Cardiac fibroblast (primary cell): ENCODE data around the gene CYSRT1.

Experiments used
- DNase-seq, 2 donors: peaks; one replicate each; pipeline versions ENCODE4 v3.0.0 to v3.0.0-alpha.2; 2010; ENCODE audit warnings: low read depth in 2 of 2
- H3K4me3 ChIP-seq, 2 donors: replicated peaks in 1 of 2; 1 replicate in 1 of 2; 2 replicates in 1 of 2; pipeline ENCODE4 v1.5.1; 2011; ENCODE audit warnings: low read depth in 2 of 2, low read length in 2 of 2, mild to moderate bottlenecking in 2 of 2, moderate library complexity in 1 of 2
- CTCF ChIP-seq: IDR thresholded peaks from one replicate; pipeline ENCODE4 v1.5.1; 2011; ENCODE audit warnings: low read depth, mild to moderate bottlenecking, low read length, inconsistent platforms

The CYSRT1 gene

DNA sequence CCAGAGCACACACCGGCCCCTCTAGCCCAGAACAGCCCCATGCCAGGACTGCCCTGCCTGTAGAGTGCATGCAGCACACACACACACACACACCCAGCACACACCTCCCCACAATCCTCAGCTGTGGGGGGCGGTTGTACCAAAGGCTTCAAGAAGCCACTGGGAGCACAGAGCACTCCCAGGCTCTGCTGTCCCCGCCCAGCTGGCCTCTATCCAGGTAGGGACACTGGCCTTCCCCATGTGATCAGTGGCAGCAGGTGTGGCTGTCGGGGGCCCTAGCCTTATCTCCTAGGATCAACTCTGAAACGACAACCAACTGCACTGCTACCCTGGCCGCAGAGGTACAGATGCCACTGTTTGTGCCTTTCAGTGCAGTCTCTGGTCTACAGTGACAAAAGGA is 38.6 kb upstream of the CYSRT1 start:
- DNase-seq: no peak
- no peak overlapping the region for H3K4me3 ChIP-seq
- no peak for TF ChIP-seq CTCF

DNA sequence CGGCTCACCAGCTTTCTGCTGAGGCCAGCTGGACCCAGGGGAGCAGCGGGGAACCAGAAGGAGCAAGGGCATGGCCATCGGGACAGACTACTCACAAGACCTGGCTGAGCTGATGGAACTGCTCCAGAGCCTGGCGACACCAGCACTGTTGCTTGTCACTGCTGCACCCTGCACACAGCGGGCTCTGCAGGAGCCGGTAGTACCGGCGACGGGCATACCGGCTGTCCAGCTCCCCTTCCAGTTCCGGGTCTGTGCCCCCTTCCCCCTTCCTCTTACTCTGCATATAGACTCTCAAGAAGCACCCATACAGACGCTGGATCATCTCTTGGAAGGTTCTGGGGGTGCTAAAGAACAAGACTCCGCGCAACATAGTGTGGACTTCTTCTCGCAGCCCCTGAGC is 37.6 kb upstream of the CYSRT1 start:
- no peak for DNase-seq
- TF ChIP-seq CTCF: no peak
- H3K4me3 ChIP-seq: peak overlapping the region; percentile 95 to 99

GRCh38 chr9:137188086-137188489 is 36.9 kb upstream of the CYSRT1 start:
- no peak for DNase-seq
- no peak for TF ChIP-seq CTCF
- peak overlapping the region; percentile 95 to 99 for H3K4me3 ChIP-seq

- peak within 1 kb of the TSS; percentile 95 to 99 for H3K4me3 ChIP-seq
- peak; percentile 93 to 95 for DNase-seq
- peak; percentile 50 for TF ChIP-seq CTCF
These were observed 36.3 kb upstream of the CYSRT1 start, which contains the start of the genes ANAPC2 and SSNA1 for GRCh38 chr9:137188490-137189296. ANAPC2 (minus strand) TSS chr9:137188560; CDS start chr9:137188532, 28 bp downstream. SSNA1 (plus strand) TSS chr9:137188676; CDS start chr9:137188727, 51 bp downstream.

- peak overlapping the region; percentile 95 to 99 for H3K4me3 ChIP-seq
- TF ChIP-seq CTCF: no peak
- DNase-seq: no peak
These were observed 35.4 kb upstream of the CYSRT1 start for GRCh38 chr9:137189297-137190295.

GRCh38 chr9:137190315-137190856 is 34.6 kb upstream of the CYSRT1 start:
- no peak for DNase-seq
- TF ChIP-seq CTCF: no peak
- H3K4me3 ChIP-seq: no peak overlapping the region
